HG02588 (cell line): ENCODE data around the gene WDR90.
"Not testable (repeated sequence)": the region's sequence is repeated elsewhere in the genome, so short reads cannot be mapped to it uniquely, and the experiment has no call there.

Experiments used
- ATAC-seq: cut with Tn5 transposase; IDR thresholded peaks from one replicate; pipeline ENCODE4 v1.9.1; 2021; ENCODE audit warnings: mild to moderate bottlenecking, moderate library complexity; ENCODE audit not compliant: unreplicated experiment

Gene WDR90

DNA sequence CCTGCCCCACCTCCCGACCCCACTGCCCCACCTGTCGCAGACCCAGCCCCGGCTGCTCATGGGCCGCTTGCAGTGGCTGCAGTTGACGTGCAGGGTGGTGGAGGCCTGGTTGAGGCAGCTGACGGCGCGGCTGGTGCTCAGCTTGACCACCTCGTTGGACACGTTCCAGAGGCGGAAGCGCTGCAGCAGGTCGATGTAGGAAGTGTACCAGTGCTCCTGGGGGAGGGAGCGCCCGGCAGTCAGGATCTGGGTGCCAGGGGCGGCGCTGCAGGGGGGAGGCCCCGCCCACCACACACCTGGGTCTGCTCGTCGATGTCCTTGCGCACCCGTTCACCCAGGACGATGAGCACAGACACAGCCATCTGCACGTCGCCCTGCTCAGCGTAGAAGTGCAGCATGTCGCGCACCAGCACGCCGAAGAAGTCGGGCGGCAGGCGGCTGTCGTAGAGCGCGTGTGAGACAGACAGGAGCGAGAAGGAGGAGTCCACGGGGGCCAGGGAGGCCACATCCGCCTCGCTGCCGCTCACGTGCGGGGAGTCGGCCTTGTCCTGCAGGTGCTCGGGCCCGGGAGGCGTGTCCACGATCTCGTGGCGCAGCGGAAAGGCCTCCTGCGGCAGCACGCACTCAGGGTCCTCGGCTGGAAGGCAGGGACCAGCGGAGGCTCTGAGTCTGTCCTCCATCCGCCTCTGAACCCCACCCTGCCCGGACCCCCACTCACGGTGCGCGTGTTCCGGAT is 36.0 kb downstream of the WDR90 start:
- ATAC-seq = no peak

- no peak for ATAC-seq
These were observed 36.8 kb downstream of the WDR90 start for GRCh38 chr16:685967-686366.

DNA sequence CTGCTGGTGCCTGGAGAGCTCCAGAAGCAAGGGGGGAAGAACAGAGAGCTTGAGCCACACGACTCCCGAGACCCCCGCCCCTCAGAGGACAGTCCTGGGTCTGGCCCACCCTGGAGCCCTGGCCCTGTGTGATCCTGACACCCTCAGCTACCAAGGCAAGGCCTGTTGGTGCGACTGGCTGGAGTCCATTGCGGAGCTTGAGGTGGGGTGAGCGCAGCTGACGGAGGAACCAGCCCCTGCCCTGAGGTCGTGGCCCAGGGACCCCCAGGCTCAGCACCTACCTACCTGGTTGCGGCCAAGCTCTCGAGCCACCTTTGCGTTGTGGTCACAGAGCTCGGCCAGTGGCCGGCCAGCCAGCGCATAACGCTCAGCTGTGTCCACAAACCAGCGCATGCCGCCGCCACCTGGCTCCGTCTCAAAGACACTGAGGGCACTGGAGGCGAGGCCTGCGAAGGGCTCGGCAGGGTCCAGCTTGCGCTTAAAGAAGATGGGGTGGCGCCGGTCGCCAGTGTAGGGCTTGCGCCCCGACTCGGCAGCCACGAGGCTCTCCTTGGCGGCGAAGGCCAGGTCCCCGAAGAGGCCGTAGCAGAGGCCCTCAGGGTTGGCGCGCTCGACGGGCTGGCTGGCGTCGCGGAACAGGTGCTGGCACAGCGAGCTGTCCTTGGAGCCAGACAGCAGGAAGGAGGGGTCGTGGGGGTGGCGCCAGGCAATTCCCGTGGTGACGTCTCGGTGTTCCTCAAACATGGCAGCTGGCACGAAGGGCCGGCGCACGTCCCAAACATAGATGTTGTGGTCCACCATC is 37.5 kb downstream of the WDR90 start:
- ATAC-seq = no peak

DNA sequence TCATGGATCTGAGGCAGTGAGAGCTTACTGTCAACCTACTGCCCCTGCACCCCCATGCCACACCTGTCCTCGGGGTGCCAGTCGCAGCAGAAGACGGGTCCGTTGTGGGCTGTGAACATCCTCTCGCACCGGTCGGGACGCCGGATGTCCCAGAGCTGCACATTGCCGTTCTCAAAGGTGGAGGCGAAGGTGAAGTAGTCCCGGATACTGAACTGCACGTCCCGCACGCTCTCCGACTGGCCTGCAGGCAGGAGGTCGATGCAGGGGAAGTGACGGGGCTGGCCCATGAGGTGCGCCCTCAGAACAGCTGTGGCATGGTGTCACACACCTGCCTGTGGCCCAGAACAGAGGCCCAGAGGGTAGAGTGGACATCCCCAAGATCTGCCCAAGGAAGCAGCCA is 38.3 kb downstream of the WDR90 start:
- ATAC-seq = no peak

GRCh38 chr16:689175-689897 is 40.2 kb downstream of the WDR90 start:
- no peak for ATAC-seq

DNA sequence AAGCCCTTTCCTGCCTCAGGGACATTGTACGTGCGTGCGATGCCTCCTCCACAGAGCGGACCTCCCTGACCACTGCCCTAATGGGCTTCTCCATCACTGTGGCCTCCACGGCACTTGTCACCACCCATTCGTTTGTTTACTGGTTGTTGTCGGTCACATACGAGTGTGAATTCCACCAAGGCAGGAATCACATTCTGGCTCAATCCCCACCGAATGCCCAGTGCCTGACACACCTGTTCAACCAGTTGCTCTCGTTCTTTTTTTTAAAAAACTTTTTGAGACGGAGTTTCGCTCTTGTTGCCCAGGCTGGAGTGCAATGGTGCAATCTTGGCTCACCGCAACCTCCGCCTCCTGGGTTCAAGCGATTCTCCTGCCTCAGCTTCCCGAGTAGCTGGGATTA is 42.1 kb downstream of the WDR90 start:
- ATAC-seq = not testable (repeated sequence)

- ATAC-seq = no peak
These were observed 43.4 kb downstream of the WDR90 start for GRCh38 chr16:692356-693108.

DNA sequence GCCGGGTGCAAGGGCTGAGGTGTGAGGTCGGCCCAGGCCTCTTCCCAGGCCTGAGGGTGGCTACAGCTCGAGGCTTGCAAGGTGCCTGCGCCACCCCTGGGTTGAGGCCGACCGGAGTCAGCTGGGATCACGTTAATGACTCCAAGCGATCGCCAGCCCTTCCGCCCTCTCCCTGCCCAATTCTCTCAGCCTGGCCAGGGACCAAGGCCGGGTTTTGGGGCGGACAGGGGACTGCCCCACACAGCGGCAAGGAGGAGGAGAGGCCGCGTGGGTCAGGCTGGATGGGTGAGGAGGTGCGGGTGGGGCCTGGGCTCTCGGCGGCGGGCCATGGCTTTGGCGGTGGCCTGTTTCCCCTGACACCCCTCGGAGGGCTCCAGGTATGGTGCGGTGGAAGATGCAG is 44.2 kb downstream of the WDR90 start:
- no peak for ATAC-seq

DNA sequence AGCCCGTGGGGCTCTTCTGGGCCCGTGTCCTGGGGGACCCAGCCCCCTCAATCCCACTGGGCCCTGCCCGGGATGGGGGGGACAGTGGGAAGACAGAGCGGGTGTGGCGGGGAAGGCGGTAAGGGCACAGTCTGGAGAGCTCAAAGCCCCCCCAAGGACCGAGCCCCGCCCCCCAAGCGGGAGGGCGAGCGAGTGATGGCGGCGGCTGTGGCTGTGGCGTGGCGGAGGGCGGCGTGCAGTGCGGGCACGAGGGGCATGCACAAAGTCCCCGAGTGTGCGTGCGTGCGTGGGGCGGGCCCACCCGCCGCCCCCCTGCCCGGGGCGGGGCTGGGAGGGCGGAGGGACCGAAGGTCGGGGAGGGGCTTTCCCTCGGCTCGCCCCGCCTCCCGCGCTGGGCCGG is 44.6 kb downstream of the WDR90 start:
- no peak for ATAC-seq

DNA sequence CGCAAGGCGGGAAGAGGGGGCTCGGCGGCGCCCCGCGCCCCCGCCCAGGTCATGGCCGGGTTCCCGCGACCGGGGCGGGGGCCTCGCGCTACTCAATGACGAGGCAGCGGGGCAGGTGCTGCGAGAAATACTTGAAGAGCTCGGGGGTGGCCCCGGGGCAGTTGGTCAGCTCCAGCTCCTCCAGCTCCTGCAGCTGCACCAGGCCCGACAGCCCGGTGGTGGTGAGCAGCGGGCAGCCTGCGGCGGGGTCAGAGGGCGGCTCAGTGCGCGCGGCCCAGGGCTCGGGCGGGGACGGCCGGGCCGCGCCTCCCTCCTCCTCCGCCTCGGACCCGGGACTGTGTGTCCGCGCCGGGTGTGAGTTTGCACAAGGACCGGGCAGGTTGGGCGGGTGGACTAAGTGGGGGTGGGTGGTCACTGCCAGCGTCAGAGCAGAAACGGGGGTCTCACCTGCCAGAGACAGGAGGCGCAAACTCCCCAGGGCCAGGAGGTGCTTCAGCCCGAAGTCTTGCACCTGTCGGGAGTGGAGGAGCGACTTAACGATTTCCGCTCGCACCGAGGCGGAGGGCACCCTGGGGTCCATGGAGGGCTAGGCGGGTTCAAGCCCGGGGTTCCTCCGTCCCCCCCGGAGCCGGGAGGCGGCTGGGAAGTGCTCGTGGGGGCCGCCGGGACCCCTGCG is 45.2 kb downstream of the WDR90 start:
- no peak for ATAC-seq

DNA sequence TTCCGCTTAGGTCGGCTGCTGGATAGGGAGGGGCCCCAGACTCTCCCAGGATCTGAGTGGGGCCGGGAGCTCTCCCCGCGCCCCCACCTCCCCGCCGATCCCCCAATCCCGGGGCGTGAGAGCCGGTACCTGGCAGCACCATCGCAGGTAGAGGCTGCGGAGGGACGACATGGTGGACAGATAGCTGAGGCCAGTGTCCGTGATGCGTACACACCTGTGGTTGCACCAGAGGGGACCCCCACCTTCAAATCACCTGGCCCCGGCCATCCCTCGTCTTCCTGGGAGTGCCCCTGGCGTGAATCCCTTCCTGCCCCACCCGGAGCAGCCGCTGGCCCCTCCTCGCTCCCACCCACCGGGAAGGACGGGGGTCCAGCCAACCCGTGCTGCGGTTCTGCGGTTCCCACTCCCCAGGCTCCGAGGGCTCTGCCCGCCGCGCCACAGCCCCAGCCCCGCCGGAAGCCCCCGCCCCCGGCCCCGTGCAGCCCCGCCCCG is 45.7 kb downstream of the WDR90 start:
- no peak for ATAC-seq

DNA sequence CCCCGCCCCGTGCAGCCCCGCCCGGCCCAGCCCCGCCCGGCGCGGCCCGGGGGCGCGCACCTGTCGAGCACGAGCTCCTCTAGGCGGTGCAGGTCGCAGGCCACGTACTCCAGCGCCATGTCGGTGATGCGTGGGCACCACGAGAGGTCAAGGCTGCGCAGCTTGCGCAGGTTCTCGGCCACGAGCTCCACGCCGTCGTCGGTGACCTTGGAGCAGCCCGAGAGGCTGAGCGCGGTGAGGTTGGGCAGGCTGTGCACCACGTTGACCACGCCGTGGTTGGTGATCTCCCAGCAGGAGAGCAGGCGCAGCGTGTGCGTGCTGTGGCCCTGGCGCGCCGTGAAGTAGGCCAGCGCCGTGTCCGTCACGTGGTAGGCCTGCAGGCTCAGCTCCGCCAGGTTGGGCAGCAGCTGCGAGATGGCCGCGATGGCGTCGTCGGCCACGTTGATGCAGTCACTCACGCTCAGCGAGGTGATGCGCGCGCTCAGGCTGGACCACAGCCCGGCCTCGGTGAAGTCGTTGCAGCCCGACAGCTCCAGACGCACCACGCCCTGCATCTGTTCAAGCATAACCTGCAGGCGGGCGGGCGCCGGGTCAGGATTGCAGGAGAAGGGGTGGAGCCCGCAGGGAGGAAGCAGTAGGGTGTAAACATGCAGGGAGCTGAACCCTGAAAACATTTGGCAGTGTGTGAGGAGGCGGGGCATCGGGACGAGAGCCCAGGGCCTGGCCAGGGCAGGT is 46.4 kb downstream of the WDR90 start:
- ATAC-seq = no peak

GRCh38 chr16:698911-699671 is 49.9 kb downstream of the WDR90 start:
- no peak for ATAC-seq

DNA sequence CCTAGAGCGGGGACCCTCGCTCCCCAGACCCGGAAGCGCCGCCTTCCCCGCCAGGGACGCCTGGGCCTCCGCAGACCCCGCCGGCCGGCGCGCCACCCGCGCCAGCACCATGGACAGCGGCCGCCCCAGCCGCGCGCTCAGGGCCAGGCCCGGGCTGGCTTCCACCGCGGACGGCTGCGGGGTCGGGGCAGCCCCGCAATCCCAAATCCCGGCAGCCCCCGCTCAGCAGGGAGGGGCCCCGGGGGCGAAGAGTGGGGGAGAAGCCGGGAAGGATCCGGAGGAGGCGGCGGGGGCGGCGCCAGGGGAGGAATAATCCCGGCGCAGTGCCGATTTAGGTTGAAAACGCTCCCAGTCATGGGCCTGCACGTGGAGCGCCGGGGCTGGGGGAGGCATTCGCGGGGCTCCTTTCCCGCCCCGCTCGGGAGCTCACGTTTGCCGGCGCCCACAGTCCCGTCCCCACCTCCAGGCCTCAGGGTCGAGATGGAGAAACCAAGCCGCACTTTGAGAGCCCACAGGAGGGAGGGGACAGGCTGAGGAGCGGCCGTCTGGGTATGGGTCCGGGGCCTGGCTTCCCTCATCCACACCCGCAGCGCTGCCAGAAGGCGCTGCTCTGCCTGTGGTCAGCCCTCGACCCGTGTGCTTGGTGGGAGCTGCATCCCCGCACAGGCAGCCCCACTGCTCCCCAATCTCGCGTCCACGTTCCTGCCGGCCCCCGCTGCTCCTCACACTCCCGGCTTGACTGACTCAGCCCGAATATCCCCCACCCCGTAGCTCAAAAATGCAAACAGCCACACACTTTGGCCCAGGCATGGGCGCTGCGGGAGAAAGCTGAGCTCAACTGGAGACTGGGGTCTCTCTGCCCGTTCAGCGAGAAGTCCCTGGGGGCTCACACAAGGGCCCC is 51.8 kb downstream of the WDR90 start:
- ATAC-seq = no peak

DNA sequence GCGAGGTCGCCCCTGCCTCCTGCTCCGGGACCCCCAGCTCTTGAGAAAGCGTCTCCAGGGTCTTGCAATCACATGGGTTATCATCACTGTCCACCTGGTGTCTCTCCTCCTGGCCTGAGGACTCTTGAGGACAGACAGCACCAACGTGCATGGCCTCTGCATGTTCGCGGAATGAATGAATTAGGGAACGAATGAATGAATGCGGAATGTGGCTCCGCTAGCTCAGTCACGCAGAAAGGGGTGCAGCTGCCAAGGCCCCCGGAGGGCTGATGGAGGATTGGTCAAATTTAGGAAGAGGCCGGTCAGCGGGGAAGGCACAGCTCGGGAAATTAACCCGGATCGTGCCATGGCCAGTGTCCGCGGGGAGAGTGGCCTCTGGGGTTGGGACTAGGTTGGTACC is 53.2 kb downstream of the WDR90 start:
- ATAC-seq = no peak

GRCh38 chr16:703406-703805 is 54.2 kb downstream of the WDR90 start:
- no peak for ATAC-seq

DNA sequence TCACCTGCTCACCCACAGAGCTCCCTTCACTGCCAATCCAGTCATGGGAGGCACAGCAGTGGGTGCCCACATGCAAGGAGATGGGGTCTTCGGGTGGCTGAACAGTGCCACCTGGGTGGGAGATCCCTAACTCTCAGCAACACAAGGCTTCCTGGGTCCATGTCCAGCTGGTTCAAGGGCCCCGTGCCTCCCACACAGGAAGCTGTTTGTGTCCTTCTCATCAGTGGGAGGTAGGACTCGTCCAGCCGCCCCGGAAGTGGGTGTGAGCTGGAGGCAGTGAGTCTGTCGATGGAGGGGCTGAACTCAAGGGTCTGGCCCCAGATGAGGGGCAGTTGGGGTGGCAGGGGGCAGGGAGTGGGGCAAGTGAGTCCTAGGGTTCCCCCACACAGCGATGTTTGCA is 54.9 kb downstream of the WDR90 start:
- no peak for ATAC-seq
